Ovary (tissue), 3 donors: ENCODE measurements around the gene MTF1.

Experiments
- CTCF ChIP-seq, 3 donors: fragments of 450-650 bp in 2 of 3; fragments of 200-600 bp in 1 of 3; IDR thresholded peaks; one replicate each; pipeline versions ENCODE4 v1.5.1 to v1.8.0; 2016 to 2022; ENCODE audit warnings: antibody characterized with exemption in 3 of 3, mild to moderate bottlenecking in 1 of 3
- EP300 ChIP-seq: sonication (generic); formaldehyde crosslinking; IDR thresholded peaks from one replicate; pipeline ENCODE4 v1.6.1; 2017; ENCODE audit warnings: antibody characterized with exemption
- POLR2A ChIP-seq: fragments of 450-650 bp; IDR thresholded peaks from one replicate; pipeline ENCODE4 v1.6.1; 2017; ENCODE audit warnings: antibody characterized with exemption, mild to moderate bottlenecking, moderate library complexity
- donor health status: DM: no; HTN: no; CAD: no.

- TF ChIP-seq CTCF (IDR thresholded peaks at IDR 0.05), result no peak
- TF ChIP-seq EP300, result no peak
- no peak for TF ChIP-seq POLR2A
Observed at GRCh38 chr1:37763791-37764413, 95.5 kb downstream of the MTF1 start.
